Stimulated activated CD8-positive, alpha-beta memory T cell treated with anti-CD3 and anti-CD28 coated beads, Interleukin-15, amount 100 ng/mL, for 4 hours (primary cell): ENCODE results near the gene NIM1K.
"Not testable (repeated sequence)": the region's sequence is repeated elsewhere in the genome, so short reads cannot be mapped to it uniquely, and the experiment has no call there.

Source experiments
- DNase-seq, 2 donors: peaks; one replicate each; pipeline ENCODE4 v3.0.0-alpha.2; 2020; ENCODE audit warnings: low read depth in 2 of 2

Gene NIM1K

GRCh38 chr5:43313854-43314457 is 121.9 kb downstream of the NIM1K start:
- DNase-seq, result no peak

GRCh38 chr5:43314724-43315123 is 122.7 kb downstream of the NIM1K start:
- DNase-seq, result no peak

GRCh38 chr5:43315263-43315662 is 123.2 kb downstream of the NIM1K start:
- DNase-seq, result no peak

- DNase-seq, result no peak
These were observed 123.7 kb downstream of the NIM1K start for GRCh38 chr5:43315682-43316081.

- no peak for DNase-seq
These were observed 124.4 kb downstream of the NIM1K start for GRCh38 chr5:43316421-43316820.

GRCh38 chr5:43320846-43321245 is 128.8 kb downstream of the NIM1K start:
- no peak for DNase-seq

GRCh38 chr5:43323488-43323887 is 131.5 kb downstream of the NIM1K start:
- DNase-seq, result not testable (repeated sequence)

GRCh38 chr5:43325624-43326023 is 133.6 kb downstream of the NIM1K start:
- not testable (repeated sequence) for DNase-seq
